ENCODE results near the gene F10. TPM values are rescaled to one million over a fixed set of nuclear protein-coding genes. Genes with fewer than 3 reads are reported as not detected.
"Not testable (repeated sequence)": the region's sequence is repeated elsewhere in the genome, so short reads cannot be mapped to it uniquely, and the experiment has no call there.

F10 gene
- total RNA-seq, 1 experiment from 2014 or later = not detected

DNA sequence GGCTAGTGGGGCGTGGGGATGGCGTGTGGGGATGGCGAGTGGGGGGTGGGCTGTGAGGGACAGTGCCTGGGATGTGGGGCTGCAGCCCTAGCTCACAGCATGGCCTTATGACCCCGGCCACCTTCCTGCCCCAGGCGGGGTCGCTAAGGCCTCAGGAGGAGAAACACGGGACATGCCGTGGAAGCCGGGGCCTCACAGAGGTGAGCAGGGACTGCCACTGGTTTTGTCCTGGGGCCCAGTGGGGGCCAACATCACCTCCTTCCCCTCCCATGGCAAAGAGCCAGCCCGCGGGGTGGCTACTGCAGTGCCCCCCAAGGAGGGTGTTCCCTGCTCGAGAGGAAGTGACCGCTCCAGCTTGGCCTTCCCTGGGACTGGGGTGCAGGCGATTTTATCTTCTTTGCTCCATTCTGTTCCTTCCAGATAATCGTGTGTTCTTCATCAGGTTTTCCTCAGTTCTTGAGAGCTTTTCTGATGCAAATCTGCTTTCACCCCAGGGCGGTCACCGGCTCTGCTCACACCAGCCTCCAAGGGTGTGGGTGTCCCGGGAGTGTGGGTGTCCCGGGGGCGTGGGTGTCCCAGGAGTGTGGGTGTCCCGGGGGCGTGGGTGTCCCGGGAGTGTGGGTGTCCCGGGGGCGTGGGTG is 15.8 kb upstream of the F10 start:
- H3F3A ChIP-seq (ENCODE audit: low read length, unreplicated experiment) = no peaks in the 10 kb centered on the region
- POLR2A ChIA-PET (ENCODE audit: unreplicated experiment) = no interaction called here
- no peaks in the 10 kb centered on the region for H3K79me2 ChIP-seq (ENCODE audit: low read length)
- TF ChIP-seq EZH2 (IDR thresholded peaks at IDR 0.05; ENCODE audit: low read length, unreplicated experiment) (no peak), EZH2phosphoT487 (IDR thresholded peaks at IDR 0.05; ENCODE audit: borderline replicate concordance, low read length) (no peak)
- TF ChIP-seq, protein P1, sequence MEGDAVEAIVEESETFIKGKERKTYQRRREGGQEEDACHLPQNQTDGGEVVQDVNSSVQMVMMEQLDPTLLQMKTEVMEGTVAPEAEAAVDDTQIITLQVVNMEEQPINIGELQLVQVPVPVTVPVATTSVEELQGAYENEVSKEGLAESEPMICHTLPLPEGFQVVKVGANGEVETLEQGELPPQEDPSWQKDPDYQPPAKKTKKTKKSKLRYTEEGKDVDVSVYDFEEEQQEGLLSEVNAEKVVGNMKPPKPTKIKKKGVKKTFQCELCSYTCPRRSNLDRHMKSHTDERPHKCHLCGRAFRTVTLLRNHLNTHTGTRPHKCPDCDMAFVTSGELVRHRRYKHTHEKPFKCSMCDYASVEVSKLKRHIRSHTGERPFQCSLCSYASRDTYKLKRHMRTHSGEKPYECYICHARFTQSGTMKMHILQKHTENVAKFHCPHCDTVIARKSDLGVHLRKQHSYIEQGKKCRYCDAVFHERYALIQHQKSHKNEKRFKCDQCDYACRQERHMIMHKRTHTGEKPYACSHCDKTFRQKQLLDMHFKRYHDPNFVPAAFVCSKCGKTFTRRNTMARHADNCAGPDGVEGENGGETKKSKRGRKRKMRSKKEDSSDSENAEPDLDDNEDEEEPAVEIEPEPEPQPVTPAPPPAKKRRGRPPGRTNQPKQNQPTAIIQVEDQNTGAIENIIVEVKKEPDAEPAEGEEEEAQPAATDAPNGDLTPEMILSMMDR (conservative IDR thresholded peaks at IDR 0.05; ENCODE audit: low read depth, low read length) = no peak
- DNase-seq = no peak
- H3K36me3 ChIP-seq (ENCODE audit: low read depth, low read length) = no peaks in the 10 kb centered on the region
- no peaks in the 10 kb centered on the region for H4K20me1 ChIP-seq (ENCODE audit: low read length)
- no peaks in the 10 kb centered on the region for H3K4me1 ChIP-seq (ENCODE audit: insufficient read depth, low read length)
- no peak overlapping the region for H2AFZ ChIP-seq (ENCODE audit: low read length)
- H3K27me3 ChIP-seq (ENCODE audit: low read length) = no peaks in the 10 kb centered on the region
- no TSS peak for BruUV-seq (replicated peaks)
- no peak overlapping the region for H3K9ac ChIP-seq (ENCODE audit: low read length)
- H3K9me2 ChIP-seq (replicated peaks; ENCODE audit: low read length) = no peaks in the 10 kb centered on the region
- H3K9me3 ChIP-seq (ENCODE audit: low read length) = no peaks in the 10 kb centered on the region
- CTCF ChIA-PET = no interaction called here
- intact Hi-C loops (cut with micrococcal nuclease) = no loop called here
- no peak overlapping the region for H3K4me2 ChIP-seq (ENCODE audit: low read length)
- no peak overlapping the region for H3K27ac ChIP-seq (ENCODE audit: low read length)
- ATAC-seq = no peak
- H3K4me3 ChIP-seq (ENCODE audit: low read length) = no peak overlapping the region

DNA sequence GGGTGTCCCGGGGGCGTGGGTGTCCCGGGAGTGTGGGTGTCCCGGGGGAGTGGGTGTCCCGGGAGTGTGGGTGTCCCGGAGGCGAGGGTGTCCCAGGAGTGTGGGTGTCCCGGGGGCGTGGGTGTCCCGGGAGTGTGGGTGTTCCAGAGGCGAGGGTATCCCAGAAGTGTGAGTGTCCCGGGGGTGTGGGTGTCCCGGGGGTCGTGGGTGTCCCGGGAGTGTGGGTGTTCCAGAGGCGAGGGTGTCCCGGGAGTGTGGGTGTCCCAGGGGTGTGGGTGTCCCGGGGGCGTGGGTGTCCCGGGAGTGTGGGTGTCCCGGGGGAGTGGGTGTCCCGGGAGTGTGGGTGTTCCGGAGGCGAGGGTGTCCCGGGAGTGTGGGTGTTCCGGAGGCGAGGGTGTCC is 14.1 kb upstream of the F10 start:
- H4K20me1 ChIP-seq (ENCODE audit: low read length); H3K79me2 ChIP-seq (ENCODE audit: low read length); H3K9me2 ChIP-seq (replicated peaks; ENCODE audit: low read length); DNase-seq; H3K4me1 ChIP-seq (ENCODE audit: insufficient read depth, low read length); H3F3A ChIP-seq (ENCODE audit: low read length, unreplicated experiment); H3K27me3 ChIP-seq (ENCODE audit: low read length); BruUV-seq (replicated peaks); H2AFZ ChIP-seq (ENCODE audit: low read length); POLR2A ChIA-PET (ENCODE audit: unreplicated experiment); ATAC-seq; CTCF ChIA-PET; H3K9ac ChIP-seq (ENCODE audit: low read length); H3K36me3 ChIP-seq (ENCODE audit: low read depth, low read length); H3K27ac ChIP-seq (ENCODE audit: low read length); H3K4me3 ChIP-seq (ENCODE audit: low read length); H3K9me3 ChIP-seq (ENCODE audit: low read length); intact Hi-C loops (cut with micrococcal nuclease); H3K4me2 ChIP-seq (ENCODE audit: low read length): not testable (repeated sequence)

DNA sequence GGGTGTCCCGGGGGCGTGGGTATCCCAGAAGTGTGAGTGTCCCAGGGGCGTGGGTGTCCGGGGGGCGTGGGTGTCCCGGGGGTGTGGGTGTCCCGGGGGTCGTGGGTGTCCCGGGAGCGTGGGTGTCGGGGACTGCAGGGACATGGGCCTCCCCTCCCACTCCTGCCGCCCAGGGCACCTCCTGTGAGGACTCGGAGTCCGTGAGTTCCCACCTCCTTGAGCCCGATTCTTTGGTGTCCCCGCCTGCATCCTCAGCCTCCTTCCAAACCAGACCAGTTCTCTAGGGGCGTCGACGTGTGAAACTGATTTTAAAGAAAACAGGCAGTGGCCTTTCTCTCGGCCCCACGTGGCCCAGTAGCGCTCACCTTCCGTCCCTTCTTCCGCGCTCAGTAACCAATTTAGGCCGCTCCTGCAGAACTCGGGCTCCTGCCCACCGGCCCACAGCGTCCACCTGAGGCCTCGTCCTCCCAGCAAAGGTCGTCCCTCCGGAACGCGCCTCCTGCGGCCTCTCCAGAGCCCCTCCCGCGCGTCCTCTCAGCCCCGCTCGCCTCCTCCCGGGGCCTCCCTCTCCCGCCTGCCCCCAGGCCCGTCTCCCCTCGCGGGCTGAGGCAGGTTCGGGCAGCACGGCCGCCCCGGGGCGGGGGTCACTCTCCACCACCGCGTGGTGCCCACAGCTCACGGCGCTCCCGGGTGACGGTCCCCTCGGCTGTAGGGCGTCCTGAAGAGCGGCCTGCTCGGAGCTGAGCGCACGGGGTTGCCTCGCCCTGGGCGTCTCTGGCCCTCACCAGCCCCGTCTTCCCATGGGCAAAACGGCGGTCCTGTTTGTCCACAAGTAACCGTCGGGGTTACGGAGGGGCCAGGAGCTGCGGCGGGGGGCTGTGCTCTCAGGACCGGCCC is 13.2 kb upstream of the F10 start:
- ChIA-PET CTCF (no interaction called here), POLR2A (ENCODE audit: unreplicated experiment) (no interaction called here)
- intact Hi-C loops (cut with micrococcal nuclease) = no loop called here
- DNase-seq (no peak), ATAC-seq (no peak)
- no peaks in the 10 kb centered on the region for H3K4me1 ChIP-seq (ENCODE audit: insufficient read depth, low read length)
- H3K4me2 ChIP-seq (ENCODE audit: low read length) = no peak overlapping the region
- no TSS peak for BruUV-seq (replicated peaks)
- H3K9me3 ChIP-seq (ENCODE audit: low read length) = no peaks in the 10 kb centered on the region
- H3K9me2 ChIP-seq (replicated peaks; ENCODE audit: low read length) = no peaks in the 10 kb centered on the region
- no peaks in the 10 kb centered on the region for H3K79me2 ChIP-seq (ENCODE audit: low read length)
- H3F3A ChIP-seq (ENCODE audit: low read length, unreplicated experiment) = no peaks in the 10 kb centered on the region
- H3K27me3 ChIP-seq (ENCODE audit: low read length) = no peaks in the 10 kb centered on the region
- no peaks in the 10 kb centered on the region for H4K20me1 ChIP-seq (ENCODE audit: low read length)
- H3K9ac ChIP-seq (ENCODE audit: low read length) = no peak overlapping the region
- no peak overlapping the region for H2AFZ ChIP-seq (ENCODE audit: low read length)
- H3K27ac ChIP-seq (ENCODE audit: low read length) = no peak overlapping the region
- no peaks in the 10 kb centered on the region for H3K36me3 ChIP-seq (ENCODE audit: low read depth, low read length)
- no peak overlapping the region for H3K4me3 ChIP-seq (ENCODE audit: low read length)
- no peak for TF ChIP-seq EZH2phosphoT487 (IDR thresholded peaks at IDR 0.05; ENCODE audit: borderline replicate concordance, low read length)
- TF ChIP-seq EZH2 (IDR thresholded peaks at IDR 0.05; ENCODE audit: low read length, unreplicated experiment) = no peak
- TF ChIP-seq, protein P1 (conservative IDR thresholded peaks at IDR 0.05; ENCODE audit: low read depth, low read length) = no peak

All from PC-3 (cell line).